PFSK-1 (cell line): ENCODE measurements around the gene ADAMTS4.

Experiments used
- POLR2AphosphoS5 ChIP-seq: IDR thresholded peaks from 2 replicates; pipeline ENCODE4 v1.6.1; 2012; ENCODE audit warnings: low read depth, mild to moderate bottlenecking, control low read depth, low read length, moderate library complexity
- REST ChIP-seq, 2 experiments: IDR thresholded peaks; 2 replicates each; pipeline versions ENCODE4 v1.6.1 to v1.8.0; 2011 to 2012; ENCODE audit warnings: low read depth in 2 of 2, low read length in 2 of 2, control low read depth in 1 of 2, inconsistent platforms in 1 of 2, mild to moderate bottlenecking in 1 of 2, moderate library complexity in 1 of 2; ENCODE audit not compliant: insufficient read depth in 1 of 2
- SIN3A ChIP-seq: IDR thresholded peaks from 2 replicates; pipeline ENCODE4 v1.6.1; 2012; ENCODE audit warnings: mild to moderate bottlenecking, low read length, moderate library complexity, borderline replicate concordance; ENCODE audit not compliant: insufficient read depth
- TAF1 ChIP-seq: IDR thresholded peaks from 2 replicates; pipeline ENCODE4 v1.6.1; 2012; ENCODE audit warnings: low read length, control low read depth, borderline replicate concordance; ENCODE audit not compliant: insufficient read depth

DNA sequence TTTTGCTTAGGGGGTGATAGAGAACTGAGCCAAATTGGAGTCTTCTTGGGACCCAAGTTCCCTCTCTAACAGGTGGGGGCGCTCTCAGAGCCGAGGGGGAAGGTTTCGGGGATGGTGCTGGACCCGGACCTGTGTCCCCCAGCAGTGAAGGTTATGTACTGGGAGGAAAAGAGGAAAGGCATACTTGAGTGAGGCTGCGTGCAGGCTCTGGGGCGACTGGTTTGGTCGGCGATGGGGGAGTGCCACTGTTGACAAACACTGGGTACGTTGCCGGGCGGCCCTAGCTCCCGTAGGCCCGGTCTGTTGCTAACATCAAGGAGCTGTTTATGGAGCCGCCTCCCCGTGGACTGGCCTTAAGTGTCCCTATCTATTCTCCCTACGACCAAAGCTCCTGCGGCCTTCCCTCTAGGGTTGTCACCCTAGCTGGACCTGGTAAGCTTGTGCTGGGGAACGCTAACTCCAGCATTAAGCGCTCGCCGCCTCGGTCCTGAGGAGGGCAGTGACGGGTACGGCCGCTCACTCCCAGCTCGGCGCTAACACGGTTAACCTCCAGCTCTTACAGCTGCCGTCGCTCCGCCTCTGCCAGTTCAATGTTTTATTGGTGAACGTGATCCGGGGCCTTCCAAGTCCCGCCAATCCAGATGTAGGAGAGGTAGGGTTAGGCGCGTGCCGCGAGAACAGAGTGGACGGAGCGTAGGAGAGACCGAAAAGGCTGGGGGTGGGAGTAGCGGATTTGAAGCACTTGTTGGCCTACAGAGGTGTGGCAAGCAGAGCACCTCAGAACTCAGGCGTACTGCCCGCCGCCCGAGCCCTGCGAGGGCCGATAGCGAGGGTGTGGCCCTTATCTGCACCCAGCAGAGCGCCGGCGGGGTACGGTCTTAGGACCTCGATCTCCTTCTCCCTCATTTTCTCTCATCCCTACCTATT is 32.8 kb downstream of the ADAMTS4 start, which contains the start of gene PPOX:
- TF ChIP-seq TAF1 (peak; percentile 72; the same call in 1 of the 2 replicates), REST (IDR thresholded peaks at IDR 0.05; ENCODE audit: insufficient read depth in 1 of 2, low read depth in 2 of 2, low read length in 2 of 2) (peak in 1 of 2 experiments; percentile 53; a peak in 1 of 4 replicates), SIN3A (peak; percentile 92; the same call in 1 of the 2 replicates), POLR2AphosphoS5 (peak; percentile 83)
